GM18499 (cell line): ENCODE measurements around the gene SEMA3E.

Source experiments
- ATAC-seq: cut with Tn5 transposase; IDR thresholded peaks from one replicate; pipeline ENCODE4 v1.9.1; 2021; ENCODE audit warnings: moderate number of reproducible peaks; ENCODE audit not compliant: insufficient read depth, unreplicated experiment

The SEMA3E gene

DNA sequence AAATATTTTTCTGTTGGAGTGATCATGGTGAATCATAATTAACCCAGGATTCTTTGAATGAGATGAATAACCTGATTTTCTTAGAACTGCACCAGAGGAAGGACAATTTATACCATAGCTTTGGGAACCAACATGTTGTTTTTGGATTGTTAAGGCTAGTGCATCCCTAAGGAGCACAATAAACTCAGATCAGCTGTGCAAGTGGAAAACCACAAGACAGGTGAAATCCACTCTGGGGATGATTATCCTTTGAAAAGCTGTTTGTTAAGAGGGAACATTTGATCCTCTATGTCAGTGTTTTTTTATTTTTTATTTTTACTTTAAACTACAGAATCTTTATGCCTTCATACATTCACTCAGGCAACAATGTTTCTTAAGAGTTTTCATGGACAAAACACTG is 254.2 kb downstream of the SEMA3E start:
- no peak for ATAC-seq

DNA sequence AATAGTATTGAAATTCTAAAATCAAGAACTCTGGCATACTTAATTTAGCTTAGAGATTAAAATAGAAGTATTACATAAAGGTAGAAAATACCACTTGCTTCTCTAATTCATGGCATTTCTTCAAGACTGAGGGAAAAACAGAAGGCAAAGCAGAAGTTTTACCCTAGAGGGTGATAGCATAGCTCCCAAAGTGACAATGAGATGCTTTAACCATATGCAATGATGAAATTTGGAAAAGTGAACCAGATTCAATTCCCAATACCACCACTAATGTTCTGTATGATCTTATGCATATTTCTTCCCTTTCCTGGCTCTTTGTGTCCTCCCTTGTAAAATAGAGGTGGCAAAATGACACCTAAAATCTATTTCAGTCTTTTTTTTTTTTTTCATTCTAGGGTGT is 260.5 kb downstream of the SEMA3E start:
- ATAC-seq, result no peak

DNA sequence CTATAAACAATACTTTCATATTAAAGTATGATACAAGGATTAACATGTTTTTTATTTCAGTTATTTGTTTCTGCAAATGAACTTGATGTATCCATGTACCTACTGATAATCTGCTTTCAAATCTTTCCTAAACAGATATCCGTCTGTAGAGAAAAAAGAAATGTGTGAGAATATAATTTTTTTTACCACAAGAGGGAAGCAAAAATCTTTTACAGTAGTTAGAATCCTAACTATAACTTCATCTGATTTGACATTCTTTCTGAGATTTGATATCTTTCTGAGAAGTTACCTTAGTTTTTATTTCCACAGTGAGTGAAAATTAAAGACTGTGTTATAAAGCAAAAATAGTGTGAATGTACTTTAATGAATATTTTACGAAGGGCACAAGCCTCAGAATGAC is 282.3 kb downstream of the SEMA3E start:
- no peak for ATAC-seq

DNA sequence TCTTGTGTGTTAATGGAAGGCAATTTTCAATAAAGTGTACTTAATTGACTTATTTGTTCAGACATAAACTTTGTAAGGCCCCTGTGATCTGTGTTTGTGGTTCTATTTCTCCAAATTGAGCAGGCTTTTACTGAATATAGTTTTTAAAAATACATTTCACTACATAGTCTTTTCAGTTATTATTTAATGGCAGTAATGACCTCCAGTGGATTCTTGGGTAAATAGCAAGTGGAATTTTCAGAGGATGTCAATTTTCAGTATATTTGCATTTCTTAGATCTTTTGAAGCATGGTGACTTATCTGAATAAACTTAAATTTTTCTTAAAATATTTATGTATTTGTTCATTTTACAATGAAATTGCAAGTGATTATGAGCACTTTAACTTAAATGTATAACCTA is 283.2 kb downstream of the SEMA3E start:
- no peak for ATAC-seq

DNA sequence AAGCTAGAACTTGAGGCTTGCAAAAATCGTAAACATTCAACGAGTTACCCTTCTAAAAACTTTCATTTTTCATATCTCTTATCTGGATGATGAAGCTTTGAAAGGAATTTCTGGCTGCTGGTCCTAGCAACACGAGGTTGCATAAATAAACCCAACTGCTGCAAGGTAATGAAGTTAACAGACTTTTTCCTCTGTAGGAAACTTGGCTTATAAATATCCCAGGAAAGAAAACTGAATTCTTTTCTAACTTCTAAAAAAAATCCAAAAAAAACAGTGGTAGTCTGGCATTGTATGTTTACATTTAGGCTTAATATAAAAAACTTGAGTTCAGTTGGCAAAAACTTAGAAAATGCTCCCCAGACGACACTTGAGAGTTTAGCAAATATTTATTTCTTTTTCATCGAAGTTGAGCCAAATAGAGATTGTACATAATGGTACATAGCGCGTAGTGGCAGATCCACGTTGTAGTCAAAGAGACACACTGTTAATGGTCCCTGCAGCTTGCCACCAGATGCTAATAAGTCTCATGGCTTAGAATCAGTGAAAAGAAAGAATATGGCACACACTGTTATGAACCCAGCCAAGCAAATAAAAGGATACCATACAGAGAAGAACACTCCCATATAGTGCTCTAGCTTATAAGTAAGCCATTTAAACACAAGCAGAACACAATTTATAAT is 285.9 kb downstream of the SEMA3E start:
- no peak for ATAC-seq

DNA sequence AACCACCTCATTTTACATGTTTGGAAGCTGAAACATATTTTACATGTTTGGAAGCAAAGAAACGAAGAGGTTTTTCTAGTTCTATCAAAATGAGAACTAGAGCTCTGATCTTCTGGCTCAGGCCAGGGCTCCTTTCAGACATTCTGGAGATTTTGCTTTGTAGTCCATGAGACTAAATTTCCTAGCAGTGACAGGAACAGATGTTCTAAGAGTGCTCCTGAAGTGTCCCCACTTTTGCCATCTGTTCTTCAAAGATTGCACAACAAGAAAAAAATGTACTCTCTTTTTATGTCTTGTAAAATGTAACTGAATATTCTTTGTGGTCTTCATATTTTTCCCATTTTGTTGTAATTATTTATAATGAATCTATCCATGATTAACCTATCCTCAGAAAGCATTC is 289.8 kb downstream of the SEMA3E start:
- ATAC-seq, result no peak

DNA sequence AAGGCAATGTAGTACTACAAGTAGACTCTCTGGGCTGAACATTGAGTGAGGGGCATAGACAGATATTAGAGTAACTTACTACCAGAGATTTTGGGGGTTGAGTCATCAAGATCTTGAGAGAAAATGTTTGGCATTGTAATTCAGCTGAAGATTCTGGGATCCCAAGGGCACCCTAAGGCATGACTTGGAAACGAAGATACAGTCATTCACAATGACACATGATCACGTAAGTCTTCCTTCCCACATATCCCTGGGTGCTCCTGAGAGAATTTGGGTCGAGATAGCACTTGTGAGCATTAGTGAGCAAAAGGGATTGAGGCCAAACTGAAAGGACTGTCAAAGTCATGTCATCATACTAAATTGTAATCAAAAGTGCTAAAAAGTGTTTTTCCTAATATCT is 293.8 kb downstream of the SEMA3E start:
- no peak for ATAC-seq

DNA sequence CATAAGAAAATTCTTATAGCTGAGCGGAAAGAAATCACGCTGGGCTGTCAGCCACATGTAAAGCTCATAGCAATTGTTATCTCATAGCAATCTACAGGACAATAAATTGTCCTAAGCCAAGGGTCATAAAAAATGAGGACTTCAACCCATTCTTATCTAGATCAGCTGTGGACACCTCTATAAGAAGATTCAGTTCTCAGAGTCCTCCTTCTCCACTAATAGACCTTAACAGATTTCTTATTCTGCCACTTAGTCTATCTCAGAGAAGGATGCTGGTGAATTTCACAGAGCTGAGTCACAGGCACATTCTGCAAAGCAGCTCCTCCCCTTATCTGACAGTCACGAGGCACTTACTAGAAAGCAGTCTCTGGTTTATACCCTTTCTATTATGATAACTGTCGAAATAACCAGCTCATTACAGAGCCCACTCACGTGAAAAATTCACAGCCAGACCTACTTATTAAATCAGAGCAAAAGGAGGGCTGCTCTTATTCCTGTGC is 300.9 kb downstream of the SEMA3E start:
- ATAC-seq, result no peak

DNA sequence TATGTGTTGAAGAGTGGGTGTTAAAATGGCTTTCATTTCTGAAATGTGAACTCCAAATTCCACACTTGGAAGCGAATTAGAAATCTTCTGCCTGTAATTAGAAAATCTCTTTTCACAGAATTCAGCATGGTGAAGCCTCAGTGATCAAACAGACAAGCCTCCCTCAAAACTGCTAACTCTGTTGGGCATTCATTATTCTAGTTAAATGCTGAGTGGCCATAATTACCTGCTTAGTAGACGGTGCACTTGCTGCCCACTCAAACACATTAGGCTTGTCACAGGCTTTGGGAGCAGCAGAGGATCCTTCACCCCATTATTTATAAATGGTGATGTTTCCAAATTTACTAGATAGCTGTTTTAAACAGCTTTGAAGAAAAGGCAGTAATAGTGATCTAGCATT is 309.0 kb downstream of the SEMA3E start:
- no peak for ATAC-seq

DNA sequence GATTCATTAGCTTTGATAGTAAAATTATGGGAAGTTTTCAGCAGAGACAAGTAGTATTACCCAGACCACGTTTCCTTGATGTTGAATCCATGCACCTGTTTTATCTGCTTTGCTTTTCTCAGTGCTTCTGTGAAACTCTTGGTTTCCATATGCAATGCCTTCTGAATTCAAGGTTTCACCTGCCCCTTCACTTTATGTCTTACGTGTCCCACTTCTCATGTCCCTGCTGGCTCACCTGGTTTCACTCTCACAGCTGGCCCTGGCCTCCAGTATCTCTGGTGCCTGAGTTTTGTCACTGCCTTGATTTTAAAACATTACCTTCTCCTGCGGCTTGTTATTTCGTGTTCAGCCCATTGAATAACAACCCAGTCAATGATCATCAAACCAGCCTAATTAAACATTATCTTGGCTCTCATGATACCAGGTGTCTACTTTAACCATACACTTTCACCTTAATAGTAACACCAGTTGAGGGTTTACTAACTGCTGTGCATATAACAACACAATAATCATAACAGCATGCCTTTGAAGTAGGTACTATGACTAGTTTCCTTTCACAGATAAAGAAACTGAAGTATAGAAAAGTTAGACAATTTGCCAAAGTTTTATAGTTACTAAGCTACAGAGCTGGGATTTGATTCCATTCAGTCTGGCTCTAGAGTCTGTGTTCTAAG is 310.5 kb downstream of the SEMA3E start:
- ATAC-seq, result no peak

DNA sequence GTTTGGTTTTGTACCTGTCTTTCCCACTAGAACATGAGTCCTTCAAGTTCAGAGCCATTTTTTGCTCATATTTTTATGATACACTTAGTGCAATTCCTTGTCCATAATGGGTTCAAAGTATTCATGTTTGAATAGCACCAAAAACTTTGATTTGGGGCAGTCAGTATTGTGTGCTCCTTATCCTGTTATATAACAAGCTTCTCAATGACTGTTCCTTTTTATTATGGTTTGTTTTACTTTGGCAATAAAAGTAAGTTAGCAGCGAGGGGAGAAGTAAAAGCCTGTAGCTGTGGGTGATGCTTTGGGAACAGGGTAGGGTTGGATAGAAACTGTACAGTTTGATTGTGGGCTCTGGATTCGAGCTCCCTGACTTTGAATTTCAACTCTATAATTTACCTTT is 311.9 kb downstream of the SEMA3E start:
- ATAC-seq, result no peak

DNA sequence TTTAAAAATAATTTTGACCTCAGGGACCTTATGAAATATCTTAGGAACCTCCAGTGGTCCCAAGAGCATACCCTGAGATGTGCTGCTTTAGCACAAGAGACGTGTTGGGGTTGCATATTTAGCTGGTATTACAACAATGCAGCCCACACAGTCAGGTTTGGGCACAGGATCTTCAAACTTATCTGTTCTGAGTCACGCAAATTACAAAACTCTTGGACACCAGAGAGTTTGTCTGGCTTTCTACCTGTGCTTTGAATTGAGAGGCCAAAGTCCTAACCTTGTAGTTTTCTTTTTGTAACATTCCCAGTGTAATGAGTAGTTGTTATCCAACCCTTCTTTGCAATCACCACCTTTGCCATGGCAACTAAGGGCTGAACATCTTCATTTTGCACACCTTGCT is 322.7 kb downstream of the SEMA3E start:
- ATAC-seq, result no peak

DNA sequence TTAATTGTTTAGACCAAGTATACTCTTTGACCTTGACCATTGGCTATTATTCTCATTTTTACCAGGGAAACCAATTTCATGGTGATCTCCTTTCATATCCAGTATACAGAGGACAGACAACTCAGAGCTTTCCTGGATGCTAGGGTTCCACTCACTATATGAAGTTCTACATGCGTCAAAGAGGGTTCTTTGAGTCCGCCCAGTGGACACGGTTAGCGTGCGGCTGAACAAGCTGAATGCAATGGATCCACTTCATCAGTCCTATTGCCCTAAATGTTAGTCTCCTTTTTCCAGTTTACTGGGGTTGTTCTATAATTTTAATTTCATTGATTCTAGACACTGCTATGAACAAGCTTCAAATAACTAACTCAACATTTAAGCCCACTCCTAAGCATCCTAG is 323.9 kb downstream of the SEMA3E start:
- no peak for ATAC-seq

DNA sequence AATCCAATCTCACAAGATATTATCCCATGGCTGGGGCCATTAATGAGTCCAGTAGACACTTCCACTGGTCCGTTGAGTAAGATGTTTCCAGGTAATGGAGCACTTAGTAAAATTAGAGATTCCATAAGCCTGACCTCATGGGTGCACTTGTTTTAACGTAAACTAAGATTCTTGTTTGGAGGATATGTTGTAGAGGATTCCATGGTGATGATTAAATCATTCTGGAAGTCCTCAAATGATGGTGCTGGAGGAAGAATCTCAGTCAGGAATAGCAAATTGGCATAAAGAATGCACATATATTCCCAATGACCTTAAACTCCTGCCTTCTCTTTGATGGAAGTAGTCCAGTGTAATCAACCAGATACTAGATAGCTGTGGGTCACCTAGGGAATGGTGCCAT is 324.3 kb downstream of the SEMA3E start:
- ATAC-seq, result no peak

DNA sequence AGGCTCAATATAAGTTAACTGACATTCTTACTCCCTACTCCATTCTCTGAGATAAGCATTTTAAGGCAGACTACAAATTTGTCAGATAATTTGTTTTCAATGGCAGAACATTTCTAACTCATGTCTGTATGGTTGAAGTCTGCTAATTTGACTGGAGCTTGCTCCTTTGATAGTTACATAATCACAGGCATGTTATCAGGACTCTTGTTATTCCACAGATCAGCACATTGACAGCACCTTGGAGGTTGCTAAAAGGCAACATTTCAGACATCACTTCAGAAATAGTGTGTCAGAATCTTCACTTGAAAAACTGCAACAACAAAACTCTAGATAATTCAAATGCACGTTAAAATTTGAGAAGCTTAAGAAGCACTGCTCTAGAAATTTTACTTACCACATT is 327.9 kb downstream of the SEMA3E start:
- ATAC-seq, result no peak

DNA sequence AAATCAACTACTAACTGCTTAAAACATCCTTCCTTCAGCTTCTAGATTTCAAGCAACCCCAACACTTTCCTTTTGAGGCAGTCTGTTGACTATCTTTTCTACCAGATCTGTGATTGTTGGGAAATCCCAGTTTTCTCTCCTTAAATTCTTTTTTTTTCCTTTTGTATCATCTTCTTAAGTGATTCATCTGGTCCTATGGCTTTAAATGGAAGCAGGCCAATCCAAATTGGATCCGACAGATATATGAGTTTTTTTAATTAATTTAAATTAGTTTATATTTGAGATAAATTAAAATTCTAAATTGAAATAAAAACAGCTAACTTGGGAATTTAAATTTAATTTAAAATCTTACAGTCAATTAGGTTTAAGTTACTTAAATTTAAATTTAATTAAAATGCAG is 335.0 kb downstream of the SEMA3E start:
- no peak for ATAC-seq
